HFFc6 (cell line): ENCODE data around the gene RUFY3. TPM values are rescaled to one million over a fixed set of nuclear protein-coding genes. Genes with fewer than 3 reads are reported as not detected.

ENCODE experiments used
- DNase-seq: peaks from one replicate; pipeline ENCODE4 v3.0.0-alpha.2; 2018
- H3K27ac Mint-ChIP-seq: 2 replicates; pipeline ENCODE4 v1.8.0; 2020; ENCODE audit warnings: mild to moderate bottlenecking, mixed read lengths
- H3K27me3 Mint-ChIP-seq: 2 replicates; pipeline ENCODE4 v1.8.0; 2021; ENCODE audit warnings: mild to moderate bottlenecking, moderate library complexity, mixed read lengths; ENCODE audit not compliant: insufficient read depth
- H3K36me3 Mint-ChIP-seq: 2 replicates; pipeline ENCODE4 v1.8.0; 2021; ENCODE audit warnings: low read depth, mixed read lengths
- H3K4me1 Mint-ChIP-seq: 2 replicates; pipeline ENCODE4 v1.8.0; 2020; ENCODE audit warnings: low read depth, mixed read lengths
- H3K4me3 Mint-ChIP-seq: 2 replicates; pipeline ENCODE4 v1.8.0; 2020; ENCODE audit warnings: mild to moderate bottlenecking, moderate library complexity, mixed read lengths
- H3K9me3 Mint-ChIP-seq: 2 replicates; pipeline ENCODE4 v1.8.0; 2020; ENCODE audit warnings: mild to moderate bottlenecking, mixed read lengths
- CTCF ChIP-seq: fragments of 200-600 bp; sonication (generic); IDR thresholded peaks from 2 replicates; pipeline ENCODE4 v1.5.0; 2021; ENCODE audit warnings: antibody characterized with exemption, mild to moderate bottlenecking
- total RNA-seq, 6 experiments: library from RNA; stranded (reverse); fragmentation: NEBNext Ultra II Directional; extraction: Animal tissue kit (Norgen Biotek cat#: 25700); gene quantifications; 2 replicates in 1 of 6; 3 replicates in 5 of 6; pipeline ENCODE4 v1.2.3, GENCODE V29; 2021

Gene RUFY3
- total RNA-seq, 6 experiments from 2014 or later, result 35.7 to 44.8 (median 38.4) TPM

- DNase-seq, result peak; percentile 62
- Mint-ChIP-seq H3K4me3 (no peak overlapping the region), H3K27me3 (no peaks in the 10 kb centered on the region), H3K27ac (peak overlapping the region; percentile 38), H3K36me3 (no peaks in the 10 kb centered on the region), H3K9me3 (no peaks in the 10 kb centered on the region), H3K4me1 (peaks cover 8% of the 10 kb centered on the region)
- no peak for TF ChIP-seq CTCF
These were observed 57.2 kb downstream of the RUFY3 start for GRCh38 chr4:70778888-70779422.

GRCh38 chr4:70783096-70783495 is 61.3 kb downstream of the RUFY3 start:
- no peak for DNase-seq
- no peak overlapping the region for H3K4me3 Mint-ChIP-seq
- no peaks in the 10 kb centered on the region for H3K27me3 Mint-ChIP-seq
- H3K9me3 Mint-ChIP-seq, result no peaks in the 10 kb centered on the region
- H3K27ac Mint-ChIP-seq, result no peak overlapping the region
- no peak for TF ChIP-seq CTCF
- peaks cover 8% of the 10 kb centered on the region for H3K4me1 Mint-ChIP-seq
- H3K36me3 Mint-ChIP-seq, result no peaks in the 10 kb centered on the region; the same call in 1 of the 2 replicates

GRCh38 chr4:70787496-70787895 is 65.7 kb downstream of the RUFY3 start:
- Mint-ChIP-seq H3K4me1 (peaks cover 13% of the 10 kb centered on the region), H3K36me3 (peaks cover 14% of the 10 kb centered on the region), H3K9me3 (no peaks in the 10 kb centered on the region), H3K4me3 (no peak overlapping the region), H3K27ac (no peak overlapping the region), H3K27me3 (no peaks in the 10 kb centered on the region; the same call in 1 of the 2 replicates)
- no peak for DNase-seq
- no peak for TF ChIP-seq CTCF

- Mint-ChIP-seq H3K27ac (peak overlapping the region; percentile 50; the same call in 1 of the 2 replicates), H3K4me1 (peaks cover 13% of the 10 kb centered on the region), H3K36me3 (peaks cover 18% of the 10 kb centered on the region), H3K27me3 (peaks cover 2% of the 10 kb centered on the region; the same call in 1 of the 2 replicates), H3K9me3 (no peaks in the 10 kb centered on the region), H3K4me3 (no peak overlapping the region)
- no peak for TF ChIP-seq CTCF
- no peak for DNase-seq
These were observed 67.0 kb downstream of the RUFY3 start for GRCh38 chr4:70788733-70789132.

- no peak for DNase-seq
- Mint-ChIP-seq H3K27ac (no peak overlapping the region), H3K4me1 (peaks cover 13% of the 10 kb centered on the region), H3K4me3 (no peak overlapping the region), H3K9me3 (no peaks in the 10 kb centered on the region), H3K27me3 (peaks cover 3% of the 10 kb centered on the region; the same call in 1 of the 2 replicates), H3K36me3 (peaks cover 38% of the 10 kb centered on the region)
- TF ChIP-seq CTCF, result no peak
These were observed 71.9 kb downstream of the RUFY3 start for GRCh38 chr4:70793626-70794025.
